HepG2 (cell line): ENCODE results near the gene RHBDD2. TPM values are rescaled to one million over a fixed set of nuclear protein-coding genes. Genes with fewer than 3 reads are reported as not detected.
A peak's percentile ranks its signal among the peaks of the same experiment; 100 is the strongest.

ENCODE experiments used
- AKAP8 ChIP-seq: sonication (generic); formaldehyde crosslinking; IDR thresholded peaks from 2 replicates; pipeline ENCODE4 v1.5.1; 2020; ENCODE audit warnings: mild to moderate bottlenecking, missing genetic modification reagents
- ARNT2 ChIP-seq: sonication (generic); formaldehyde crosslinking; IDR thresholded peaks from 2 replicates; pipeline ENCODE4 v1.8.0; 2022; ENCODE audit warnings: mild to moderate bottlenecking, low read depth, missing genetic modification reagents, moderate library complexity
- CBX5 ChIP-seq: sonication (generic); formaldehyde crosslinking; IDR thresholded peaks from 2 replicates; pipeline ENCODE4 v1.4.0; 2020; ENCODE audit warnings: missing genetic modification reagents, borderline replicate concordance
- CEBPZ ChIP-seq: IDR thresholded peaks from 2 replicates; pipeline ENCODE4 v1.6.1; 2012; ENCODE audit warnings: low read length, improper control_type of control experiment
- CREM ChIP-seq, 2 experiments: sonication (generic) in 1 of 2; formaldehyde crosslinking in 1 of 2; IDR thresholded peaks; 2 replicates each; pipeline versions ENCODE4 v1.4.0 to v1.6.1; 2016 to 2020; ENCODE audit warnings: antibody characterized with exemption in 1 of 2, mild to moderate bottlenecking in 1 of 2, missing genetic modification reagents in 1 of 2
- ELK4 ChIP-seq: sonication (generic); formaldehyde crosslinking; IDR thresholded peaks from 2 replicates; pipeline ENCODE4 v1.9.0; 2021; ENCODE audit warnings: missing genetic modification reagents, borderline replicate concordance
- FOXM1 ChIP-seq: sonication (generic); formaldehyde crosslinking; IDR thresholded peaks from 2 replicates; pipeline ENCODE4 v1.5.0; 2020; ENCODE audit warnings: missing genetic modification reagents
- HCFC1 ChIP-seq: fragments of 150-350 bp; IDR thresholded peaks from 2 replicates; pipeline ENCODE4 v1.6.1; 2014; ENCODE audit warnings: low read depth, low read length
- IRX3 ChIP-seq: sonication (generic); formaldehyde crosslinking; IDR thresholded peaks from 2 replicates; pipeline ENCODE4 v1.8.1; 2023; ENCODE audit warnings: mild to moderate bottlenecking, low read depth, missing genetic modification reagents, borderline replicate concordance
- SETDB1 ChIP-seq: sonication (generic); formaldehyde crosslinking; IDR thresholded peaks from 2 replicates; pipeline ENCODE4 v1.5.1; 2020; ENCODE audit warnings: missing genetic modification reagents, mild to moderate bottlenecking, borderline replicate concordance
- ZC3H4 ChIP-seq: sonication (generic); formaldehyde crosslinking; IDR thresholded peaks from 2 replicates; pipeline ENCODE4 v1.4.0; 2020; ENCODE audit warnings: missing genetic modification reagents, borderline replicate concordance
- ZFX ChIP-seq: sonication (generic); formaldehyde crosslinking; IDR thresholded peaks from 2 replicates; pipeline ENCODE4 v1.4.0; 2020; ENCODE audit warnings: mild to moderate bottlenecking, low read depth, missing genetic modification reagents, moderate library complexity
- ZNF232 ChIP-seq: sonication (generic); formaldehyde crosslinking; IDR thresholded peaks from 2 replicates; pipeline ENCODE4 v1.4.0; 2020; ENCODE audit warnings: missing genetic modification reagents, borderline replicate concordance
- ZNF280B ChIP-seq: sonication (generic); formaldehyde crosslinking; IDR thresholded peaks from 2 replicates; pipeline ENCODE4 v1.5.0; 2020; ENCODE audit warnings: missing genetic modification reagents, mild to moderate bottlenecking, borderline replicate concordance
- ZNF430 ChIP-seq: sonication (generic); formaldehyde crosslinking; IDR thresholded peaks from 2 replicates; pipeline ENCODE4 v1.9.0; 2021; ENCODE audit warnings: mild to moderate bottlenecking, missing genetic modification reagents
- ZNF441 ChIP-seq: sonication (generic); formaldehyde crosslinking; IDR thresholded peaks from 2 replicates; pipeline ENCODE4 v1.7.0; 2021; ENCODE audit warnings: missing genetic modification reagents, borderline replicate concordance
- ZNF501 ChIP-seq: sonication (generic); formaldehyde crosslinking; IDR thresholded peaks from 2 replicates; pipeline ENCODE4 v1.5.1; 2020; ENCODE audit warnings: mild to moderate bottlenecking, moderate library complexity, missing genetic modification reagents
- ZNF629 ChIP-seq: sonication (generic); formaldehyde crosslinking; conservative IDR thresholded peaks from 2 replicates; pipeline ENCODE4 v1.5.0; 2020; ENCODE audit warnings: missing genetic modification reagents
- ZNF644 ChIP-seq: IDR thresholded peaks from 2 replicates; pipeline ENCODE4 v1.6.1; 2016; ENCODE audit warnings: low read depth
- ZNF724P ChIP-seq: sonication (generic); formaldehyde crosslinking; IDR thresholded peaks from 2 replicates; pipeline ENCODE4 v1.8.0; 2022; ENCODE audit warnings: missing genetic modification reagents, borderline replicate concordance
- ZNF784 ChIP-seq: sonication (generic); formaldehyde crosslinking; IDR thresholded peaks from 2 replicates; pipeline ENCODE4 v1.5.1; 2020; ENCODE audit warnings: missing genetic modification reagents, mild to moderate bottlenecking, borderline replicate concordance
- polyA plus RNA-seq, 8 experiments: library from polyadenylated mRNA; depleted of rRNA in 3 of 8; stranded (reverse) in 7 of 8; unstranded in 1 of 8; fragments of >200 nt; fragmentation: Illumina TruSeq in 4 of 8; extraction: Trizol in 4 of 8; gene quantifications; 2 replicates each; pipeline versions ENCODE4 v1.2.1 to v1.2.3, GENCODE V29; 2011 to 2016; ENCODE audit warnings: low read depth in 4 of 8, missing spikeins in 1 of 8, mixed read lengths in 1 of 8; ENCODE audit not compliant: insufficient read depth in 1 of 8
- total RNA-seq, 5 experiments: library from RNA; depleted of rRNA; stranded (reverse); fragments of >200 nt; fragmentation: Illumina TruSeq; extraction: Trizol; gene quantifications; 2 replicates each; pipeline ENCODE4 v1.2.3, GENCODE V29; 2016; ENCODE audit warnings: low read depth in 1 of 5

Gene RHBDD2
- total and polyA plus RNA-seq, 2 of the 13 experiments (the other 11 are each of a cell fraction or from before 2014, with no cell fraction given), result 23.1 to 26.4 TPM

GRCh38 chr7:75905785-75906604 lies 27.2 kb downstream of the RHBDD2 start (continued):
- TF ChIP-seq ZNF629, result no peak
- TF ChIP-seq ZNF501 (CRISPR knock-in tag), result peak; percentile 37
- TF ChIP-seq IRX3 (CRISPR knock-in tag), result no peak
- TF ChIP-seq ZNF784 (CRISPR knock-in tag), result peak; percentile 64; the same call in 1 of the 2 replicates
- 0 out of 2 replicates have a peak, but pooled peaks have one; percentile 26 for TF ChIP-seq ZNF232 (CRISPR knock-in tag)
- no peak for TF ChIP-seq HCFC1
- no peak for TF ChIP-seq CEBPZ
- TF ChIP-seq CREM (IDR thresholded peaks at IDR 0.05), result peak; percentile 74; the same call in 1 of the 2 replicates
- TF ChIP-seq CREM (CRISPR knock-in tag; IDR thresholded peaks at IDR 0.05), result no peak
- peak; percentile 60; the same call in 1 of the 2 replicates for TF ChIP-seq AKAP8 (CRISPR knock-in tag)
- TF ChIP-seq ZNF430, result no peak
- TF ChIP-seq ZNF441 (CRISPR knock-in tag), result 0 out of 2 replicates have a peak, but pooled peaks have one; percentile 12
- TF ChIP-seq ZNF280B (CRISPR knock-in tag), result no peak; the same call in 1 of the 2 replicates
- peak; percentile 72 for TF ChIP-seq ZFX (CRISPR knock-in tag)
- no peak for TF ChIP-seq FOXM1 (CRISPR knock-in tag)
- TF ChIP-seq ELK4 (CRISPR knock-in tag), result no peak
- TF ChIP-seq ARNT2 (CRISPR knock-in tag), result peak; percentile 41; the same call in 1 of the 2 replicates
- no peak; the same call in 1 of the 2 replicates for TF ChIP-seq ZC3H4 (CRISPR knock-in tag)
- peak; percentile 81; the same call in 1 of the 2 replicates for TF ChIP-seq CBX5 (CRISPR knock-in tag)
- TF ChIP-seq ZNF644 (CRISPR knock-in tag), result peak; percentile 71
- no peak; the same call in 1 of the 2 replicates for TF ChIP-seq ZNF724P (CRISPR knock-in tag)
- no peak for TF ChIP-seq SETDB1
